HG03196 (cell line): Measurements from ENCODE around the gene RASSF7.

ENCODE experiments used
- ATAC-seq: cut with Tn5 transposase; IDR thresholded peaks from one replicate; pipeline ENCODE4 v1.9.1; 2021; ENCODE audit not compliant: unreplicated experiment

Gene RASSF7

GRCh38 chr11:579830-580601 lies 19.2 kb downstream of the RASSF7 start:
- ATAC-seq = no peak

GRCh38 chr11:581342-581741 lies 20.6 kb downstream of the RASSF7 start:
- ATAC-seq = no peak

- ATAC-seq = no peak
These were observed 21.0 kb downstream of the RASSF7 start for GRCh38 chr11:581752-582151.

- no peak for ATAC-seq
These were observed 23.5 kb downstream of the RASSF7 start for GRCh38 chr11:584287-584686.

- ATAC-seq = no peak
These were observed 25.9 kb downstream of the RASSF7 start for GRCh38 chr11:586376-587316.

- ATAC-seq = no peak
These were observed 26.8 kb downstream of the RASSF7 start for GRCh38 chr11:587546-587945.

- ATAC-seq = no peak
These were observed 27.2 kb downstream of the RASSF7 start for GRCh38 chr11:587978-588380.

- ATAC-seq = no peak
These were observed 29.0 kb downstream of the RASSF7 start for GRCh38 chr11:589798-590197.

GRCh38 chr11:590997-591396 lies 30.2 kb downstream of the RASSF7 start:
- no peak for ATAC-seq

- no peak for ATAC-seq
These were observed 31.7 kb downstream of the RASSF7 start for GRCh38 chr11:592501-592900.

- ATAC-seq = no peak
These were observed 32.1 kb downstream of the RASSF7 start for GRCh38 chr11:592918-593317.

- ATAC-seq = no peak
These were observed 32.6 kb downstream of the RASSF7 start for GRCh38 chr11:593347-593746.

- no peak for ATAC-seq
These were observed 34.6 kb downstream of the RASSF7 start for GRCh38 chr11:595400-595799.

GRCh38 chr11:596374-596773 lies 35.6 kb downstream of the RASSF7 start:
- ATAC-seq = no peak

- ATAC-seq = no peak
These were observed 36.5 kb downstream of the RASSF7 start for GRCh38 chr11:597166-597725.

GRCh38 chr11:598005-598680 lies 37.4 kb downstream of the RASSF7 start:
- ATAC-seq = no peak

GRCh38 chr11:601573-602245 lies 40.9 kb downstream of the RASSF7 start:
- no peak for ATAC-seq

- ATAC-seq = no peak
These were observed 42.4 kb downstream of the RASSF7 start for GRCh38 chr11:603154-603553.

- no peak for ATAC-seq
These were observed 44.7 kb downstream of the RASSF7 start for GRCh38 chr11:605286-606129.

GRCh38 chr11:606245-606644 lies 45.5 kb downstream of the RASSF7 start:
- ATAC-seq = no peak
